PFSK-1 (cell line): ENCODE results near the gene ARHGAP10.

Source experiments
- FOXP2 ChIP-seq: optimal IDR thresholded peaks from 2 replicates; pipeline ENCODE3; 2011; ENCODE audit warnings: borderline replicate concordance, control low read depth, inconsistent platforms; ENCODE audit not compliant: insufficient read depth; ENCODE audit errors: extremely low read length, extremely low read depth
- POLR2AphosphoS5 ChIP-seq: IDR thresholded peaks from 2 replicates; pipeline ENCODE4 v1.6.1; 2012; ENCODE audit warnings: low read depth, mild to moderate bottlenecking, control low read depth, low read length, moderate library complexity
- SIN3A ChIP-seq: IDR thresholded peaks from 2 replicates; pipeline ENCODE4 v1.6.1; 2012; ENCODE audit warnings: mild to moderate bottlenecking, low read length, moderate library complexity, borderline replicate concordance; ENCODE audit not compliant: insufficient read depth
- TAF1 ChIP-seq: IDR thresholded peaks from 2 replicates; pipeline ENCODE4 v1.6.1; 2012; ENCODE audit warnings: low read length, control low read depth, borderline replicate concordance; ENCODE audit not compliant: insufficient read depth
- TF ChIP-seq, protein P1 (sequence below), 2 experiments: IDR thresholded peaks; 2 replicates each; pipeline versions ENCODE4 v1.6.1 to v1.8.0; 2011 to 2012; ENCODE audit warnings: low read depth in 2 of 2, low read length in 2 of 2, control low read depth in 1 of 2, inconsistent platforms in 1 of 2, mild to moderate bottlenecking in 1 of 2, moderate library complexity in 1 of 2; ENCODE audit not compliant: insufficient read depth in 1 of 2

- no peak for TF ChIP-seq POLR2AphosphoS5
- no peak for TF ChIP-seq TAF1
- no peak for TF ChIP-seq FOXP2
- TF ChIP-seq SIN3A: no peak
- TF ChIP-seq, protein P1, sequence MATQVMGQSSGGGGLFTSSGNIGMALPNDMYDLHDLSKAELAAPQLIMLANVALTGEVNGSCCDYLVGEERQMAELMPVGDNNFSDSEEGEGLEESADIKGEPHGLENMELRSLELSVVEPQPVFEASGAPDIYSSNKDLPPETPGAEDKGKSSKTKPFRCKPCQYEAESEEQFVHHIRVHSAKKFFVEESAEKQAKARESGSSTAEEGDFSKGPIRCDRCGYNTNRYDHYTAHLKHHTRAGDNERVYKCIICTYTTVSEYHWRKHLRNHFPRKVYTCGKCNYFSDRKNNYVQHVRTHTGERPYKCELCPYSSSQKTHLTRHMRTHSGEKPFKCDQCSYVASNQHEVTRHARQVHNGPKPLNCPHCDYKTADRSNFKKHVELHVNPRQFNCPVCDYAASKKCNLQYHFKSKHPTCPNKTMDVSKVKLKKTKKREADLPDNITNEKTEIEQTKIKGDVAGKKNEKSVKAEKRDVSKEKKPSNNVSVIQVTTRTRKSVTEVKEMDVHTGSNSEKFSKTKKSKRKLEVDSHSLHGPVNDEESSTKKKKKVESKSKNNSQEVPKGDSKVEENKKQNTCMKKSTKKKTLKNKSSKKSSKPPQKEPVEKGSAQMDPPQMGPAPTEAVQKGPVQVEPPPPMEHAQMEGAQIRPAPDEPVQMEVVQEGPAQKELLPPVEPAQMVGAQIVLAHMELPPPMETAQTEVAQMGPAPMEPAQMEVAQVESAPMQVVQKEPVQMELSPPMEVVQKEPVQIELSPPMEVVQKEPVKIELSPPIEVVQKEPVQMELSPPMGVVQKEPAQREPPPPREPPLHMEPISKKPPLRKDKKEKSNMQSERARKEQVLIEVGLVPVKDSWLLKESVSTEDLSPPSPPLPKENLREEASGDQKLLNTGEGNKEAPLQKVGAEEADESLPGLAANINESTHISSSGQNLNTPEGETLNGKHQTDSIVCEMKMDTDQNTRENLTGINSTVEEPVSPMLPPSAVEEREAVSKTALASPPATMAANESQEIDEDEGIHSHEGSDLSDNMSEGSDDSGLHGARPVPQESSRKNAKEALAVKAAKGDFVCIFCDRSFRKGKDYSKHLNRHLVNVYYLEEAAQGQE (IDR thresholded peaks at IDR 0.05; ENCODE audit: insufficient read depth in 1 of 2, low read depth in 2 of 2, low read length in 2 of 2): no peak
Observed at GRCh38 chr4:148116969-148117368, 385.1 kb downstream of the ARHGAP10 start.
